Liver (tissue), 9 donors: ENCODE measurements around the gene LRP5. TPM values are rescaled to one million over a fixed set of nuclear protein-coding genes. Genes with fewer than 3 reads are reported as not detected.

Source experiments
- DNase-seq: peaks from one replicate; pipeline ENCODE4 v3.0.0-alpha.2; 2017; ENCODE audit warnings: low spot score
- H3K27ac ChIP-seq, 2 donors: one replicate each; pipeline ENCODE4 v1.7.0; 2013; ENCODE audit warnings: inconsistent platforms in 2 of 2, low read length in 2 of 2, control low read depth in 1 of 2, low read depth in 1 of 2, mild to moderate bottlenecking in 1 of 2
- H3K27me3 ChIP-seq, 4 donors: one replicate each; pipeline versions ENCODE4 v1.6.1 to v1.7.0; 2013; ENCODE audit warnings: low read length in 3 of 4, inconsistent platforms in 1 of 4, mild to moderate bottlenecking in 1 of 4, moderate library complexity in 1 of 4; ENCODE audit not compliant: control insufficient read depth in 4 of 4, insufficient read depth in 4 of 4
- H3K36me3 ChIP-seq, 4 donors: one replicate each; pipeline versions ENCODE4 v1.6.1 to v1.7.0; 2013; ENCODE audit warnings: low read length in 3 of 4, mild to moderate bottlenecking in 3 of 4, low read depth in 1 of 4, moderate library complexity in 1 of 4; ENCODE audit not compliant: control insufficient read depth in 4 of 4, insufficient read depth in 3 of 4
- H3K4me1 ChIP-seq, 4 donors: one replicate each; pipeline versions ENCODE4 v1.6.1 to v1.7.0; 2013; ENCODE audit warnings: low read length in 3 of 4, mild to moderate bottlenecking in 3 of 4, moderate library complexity in 1 of 4; ENCODE audit not compliant: control insufficient read depth in 4 of 4, insufficient read depth in 4 of 4
- H3K4me3 ChIP-seq, 3 donors: one replicate each; pipeline versions ENCODE4 v1.6.1 to v1.7.0; 2013; ENCODE audit warnings: low read length in 3 of 3, control low read depth in 1 of 3, low read depth in 1 of 3, mild to moderate bottlenecking in 1 of 3
- H3K9ac ChIP-seq, 2 donors: one replicate each; pipeline ENCODE4 v1.7.0; 2013; ENCODE audit warnings: low read length in 2 of 2, mild to moderate bottlenecking in 2 of 2, moderate library complexity in 2 of 2, control low read depth in 1 of 2, low read depth in 1 of 2
- H3K9me3 ChIP-seq, 4 donors: one replicate each; pipeline versions ENCODE4 v1.6.1 to v1.7.0; 2013; ENCODE audit warnings: low read length in 3 of 4; ENCODE audit not compliant: control insufficient read depth in 4 of 4
- EGR1 ChIP-seq, 2 donors: IDR thresholded peaks; 2 replicates each; pipeline ENCODE4 v1.6.1; 2016 to 2018; ENCODE audit warnings: antibody characterized with exemption in 2 of 2, low read depth in 2 of 2
- FOXA2 ChIP-seq: IDR thresholded peaks from 2 replicates; pipeline ENCODE4 v1.6.1; 2016; ENCODE audit warnings: antibody characterized with exemption
- HNF4A ChIP-seq, 2 donors: conservative IDR thresholded peaks; 2 replicates each; pipeline ENCODE4 v1.6.1; 2016; ENCODE audit warnings: antibody characterized with exemption in 2 of 2, mild to moderate bottlenecking in 2 of 2
- JUND ChIP-seq, 2 donors: IDR thresholded peaks; 2 replicates each; pipeline ENCODE4 v1.6.1; 2016; ENCODE audit warnings: antibody characterized with exemption in 2 of 2
- NR2F2 ChIP-seq: IDR thresholded peaks from 2 replicates; pipeline ENCODE4 v1.6.1; 2016; ENCODE audit warnings: antibody characterized with exemption
- RAD21 ChIP-seq, 2 donors: IDR thresholded peaks; 2 replicates each; pipeline ENCODE4 v1.6.1; 2016; ENCODE audit warnings: antibody characterized with exemption in 2 of 2, mild to moderate bottlenecking in 2 of 2
- RXRA ChIP-seq, 2 donors: IDR thresholded peaks; 2 replicates each; pipeline ENCODE4 v1.6.1; 2017 to 2018; ENCODE audit warnings: antibody characterized with exemption in 2 of 2, mild to moderate bottlenecking in 1 of 2
- SP1 ChIP-seq: IDR thresholded peaks from 2 replicates; pipeline ENCODE4 v1.6.1; 2018; ENCODE audit warnings: antibody characterized with exemption, mild to moderate bottlenecking
- TAF1 ChIP-seq: conservative IDR thresholded peaks from 2 replicates; pipeline ENCODE4 v1.6.1; 2016; ENCODE audit warnings: antibody characterized with exemption, mild to moderate bottlenecking
- YY1 ChIP-seq: IDR thresholded peaks from 2 replicates; pipeline ENCODE4 v1.6.1; 2016; ENCODE audit warnings: antibody characterized with exemption, mild to moderate bottlenecking
- WGBS: extraction: QIAGEN DNeasy Blood & Tissue Kit; methylation state at CpG from one replicate; pipeline ENCODE4 v1.1.7; 2013; 5-methylcytosine and 5-hydroxymethylcytosine counted together
- polyA plus RNA-seq, 2 donors: library from polyadenylated mRNA; stranded (reverse) in 1 of 2; unstranded in 1 of 2; fragments of 200-250 nt in 1 of 2; fragments of >200 nt in 1 of 2; fragmentation: Nextera tagmentation in 1 of 2; extraction: Ambion mirVana in 1 of 2; gene quantifications; one replicate each; pipeline versions ENCODE4 v1.2.1 to v1.2.3, GENCODE V29; 2013 to 2015
- total RNA-seq, 2 donors: library from RNA; depleted of rRNA; stranded (reverse); fragments of >200 nt; gene quantifications; one replicate each; pipeline ENCODE4 v1.2.3, GENCODE V29; 2014
- TF ChIP-seq, protein P1 (sequence below): IDR thresholded peaks from 2 replicates; pipeline ENCODE4 v1.6.1; 2016; ENCODE audit warnings: antibody characterized with exemption, mild to moderate bottlenecking
- TF ChIP-seq, protein P2 (sequence below): IDR thresholded peaks from 2 replicates; pipeline ENCODE4 v1.6.1; 2016; ENCODE audit warnings: antibody characterized with exemption
- TF ChIP-seq, protein P3 (sequence below): fragments of 150-350 bp; IDR thresholded peaks from 2 replicates; pipeline ENCODE4 v1.5.1; 2017; ENCODE audit warnings: improper control_type of control experiment, low read depth, low read length; ENCODE audit not compliant: missing input control
- donor health status: healthy.
- donor health status: healthy.
- donor health status: healthy.
- donor health status: healthy.
- donor health status: healthy.

Gene LRP5
- total and polyA plus RNA-seq, 4 donors = 48.9 to 99.3 (median 71.3) TPM

DNA sequence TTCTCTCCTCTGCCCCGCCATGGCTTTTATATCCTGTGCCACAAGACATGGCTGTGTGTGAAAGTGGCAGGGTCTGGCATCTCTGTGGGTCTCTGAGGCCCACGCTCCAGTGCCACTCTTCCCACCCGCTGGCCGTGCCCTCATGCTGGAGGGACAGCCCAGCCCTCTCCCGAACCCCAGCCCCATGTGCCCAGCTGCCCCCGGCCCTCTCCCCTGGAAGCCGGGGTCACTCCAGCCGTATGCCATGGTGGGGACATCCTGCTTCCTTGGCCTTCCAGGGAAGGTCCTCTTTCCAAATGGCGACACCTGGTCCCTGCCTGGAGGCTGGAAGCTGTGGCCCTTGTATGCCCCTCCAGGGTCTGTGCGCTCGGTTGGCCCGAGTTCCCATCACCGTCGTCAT lies 84.9 kb downstream of the LRP5 start (continued):
- TF ChIP-seq, protein P1, sequence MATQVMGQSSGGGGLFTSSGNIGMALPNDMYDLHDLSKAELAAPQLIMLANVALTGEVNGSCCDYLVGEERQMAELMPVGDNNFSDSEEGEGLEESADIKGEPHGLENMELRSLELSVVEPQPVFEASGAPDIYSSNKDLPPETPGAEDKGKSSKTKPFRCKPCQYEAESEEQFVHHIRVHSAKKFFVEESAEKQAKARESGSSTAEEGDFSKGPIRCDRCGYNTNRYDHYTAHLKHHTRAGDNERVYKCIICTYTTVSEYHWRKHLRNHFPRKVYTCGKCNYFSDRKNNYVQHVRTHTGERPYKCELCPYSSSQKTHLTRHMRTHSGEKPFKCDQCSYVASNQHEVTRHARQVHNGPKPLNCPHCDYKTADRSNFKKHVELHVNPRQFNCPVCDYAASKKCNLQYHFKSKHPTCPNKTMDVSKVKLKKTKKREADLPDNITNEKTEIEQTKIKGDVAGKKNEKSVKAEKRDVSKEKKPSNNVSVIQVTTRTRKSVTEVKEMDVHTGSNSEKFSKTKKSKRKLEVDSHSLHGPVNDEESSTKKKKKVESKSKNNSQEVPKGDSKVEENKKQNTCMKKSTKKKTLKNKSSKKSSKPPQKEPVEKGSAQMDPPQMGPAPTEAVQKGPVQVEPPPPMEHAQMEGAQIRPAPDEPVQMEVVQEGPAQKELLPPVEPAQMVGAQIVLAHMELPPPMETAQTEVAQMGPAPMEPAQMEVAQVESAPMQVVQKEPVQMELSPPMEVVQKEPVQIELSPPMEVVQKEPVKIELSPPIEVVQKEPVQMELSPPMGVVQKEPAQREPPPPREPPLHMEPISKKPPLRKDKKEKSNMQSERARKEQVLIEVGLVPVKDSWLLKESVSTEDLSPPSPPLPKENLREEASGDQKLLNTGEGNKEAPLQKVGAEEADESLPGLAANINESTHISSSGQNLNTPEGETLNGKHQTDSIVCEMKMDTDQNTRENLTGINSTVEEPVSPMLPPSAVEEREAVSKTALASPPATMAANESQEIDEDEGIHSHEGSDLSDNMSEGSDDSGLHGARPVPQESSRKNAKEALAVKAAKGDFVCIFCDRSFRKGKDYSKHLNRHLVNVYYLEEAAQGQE = no peak

DNA sequence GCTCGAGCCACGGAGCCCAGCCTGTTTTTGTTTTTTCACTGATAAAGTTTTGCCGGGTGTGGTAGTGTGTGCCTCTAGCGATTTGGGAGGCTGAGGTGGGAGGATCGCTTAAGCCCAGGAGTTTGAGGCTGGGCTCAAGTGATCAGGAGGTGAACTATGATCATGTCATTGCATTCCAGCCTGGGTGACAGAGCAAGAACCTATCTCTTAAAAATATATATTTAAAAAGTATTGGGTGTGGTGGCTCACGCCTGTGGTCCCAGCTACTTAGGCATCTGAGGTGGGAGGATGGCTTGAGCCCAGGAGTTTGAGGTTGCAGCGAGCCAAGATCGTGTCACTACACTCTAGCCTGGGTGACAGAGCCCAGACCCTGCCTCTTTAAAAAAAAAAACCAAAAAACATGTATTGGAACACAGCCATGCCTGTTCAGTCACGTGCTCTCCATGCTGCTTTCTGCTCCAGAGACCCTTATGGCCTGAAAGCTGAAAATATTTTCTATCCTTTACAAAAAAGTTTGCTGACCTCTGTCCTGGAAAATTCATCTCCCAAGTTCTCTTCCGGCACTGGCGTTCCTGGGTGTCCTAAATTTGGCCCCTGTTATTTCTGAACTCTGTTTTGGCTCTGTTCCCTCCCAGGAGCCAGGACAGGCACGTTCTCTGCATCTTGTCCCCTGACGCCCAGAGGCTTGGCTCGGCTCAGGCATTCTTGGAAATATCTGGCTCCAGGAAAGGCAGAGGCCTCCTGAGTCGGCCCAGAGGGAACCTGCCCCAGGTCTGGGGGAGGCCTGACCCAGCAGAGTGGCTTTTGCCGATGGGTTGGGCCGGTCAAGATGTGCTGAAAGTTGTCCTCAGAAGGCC lies 86.8 kb downstream of the LRP5 start:
- H3K9me3 ChIP-seq = no peaks in the 10 kb centered on the region
- H3K4me1 ChIP-seq = peaks cover 4 to 28% (median 20%) of the 10 kb centered on the region in 4 donors
- no peak for DNase-seq
- peaks cover 4 to 35% (median 12%) of the 10 kb centered on the region in 4 donors for H3K36me3 ChIP-seq
- 54% methylated on average over 17 of the region's 17 CpGs for WGBS
- H3K27me3 ChIP-seq = no peaks in the 10 kb centered on the region
- no peak overlapping the region for H3K4me3 ChIP-seq
- H3K27ac ChIP-seq = peak overlapping the region; percentile 28 to 59
- H3K9ac ChIP-seq = no peak overlapping the region
- TF ChIP-seq HNF4A (conservative IDR thresholded peaks at IDR 0.05) (peak in 1 of 2 donors; percentile 11), EGR1 (IDR thresholded peaks at IDR 0.05; ENCODE audit: low read depth in 2 of 2) (no peak), RXRA (IDR thresholded peaks at IDR 0.05) (peak; percentile 74 to 80), NR2F2 (peak; percentile 91), SP1 (peak; percentile 68)
- TF ChIP-seq, protein P1 = no peak

DNA sequence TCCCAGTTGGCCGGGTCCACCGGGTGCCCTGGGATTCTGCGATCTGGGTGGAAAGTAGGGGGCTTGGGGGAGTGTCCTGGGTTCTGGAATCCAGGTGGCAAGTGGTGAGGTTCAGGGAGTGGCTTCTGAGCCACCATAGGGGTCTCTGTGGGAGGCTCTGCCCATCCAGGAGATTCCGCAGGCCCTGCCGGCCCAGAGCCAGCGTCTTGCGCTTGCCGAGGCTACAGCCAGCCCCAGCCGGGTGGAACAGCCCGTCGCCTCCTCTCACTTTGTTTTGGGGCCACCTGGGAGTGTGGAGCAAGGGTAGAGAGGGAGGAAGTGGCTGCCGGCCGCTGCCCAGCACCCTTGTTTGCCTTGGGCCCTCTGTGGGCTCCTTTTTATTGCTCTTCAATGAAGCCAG lies 87.5 kb downstream of the LRP5 start:
- 84% methylated on average over 13 of the region's 13 CpGs for WGBS
- no peak for DNase-seq
- Histone ChIP-seq H3K27ac (peak overlapping the region; percentile 28 to 59), H3K27me3 (no peaks in the 10 kb centered on the region), H3K4me3 (no peak overlapping the region), H3K4me1 (peaks cover 4 to 28% (median 20%) of the 10 kb centered on the region in 4 donors), H3K36me3 (peaks cover 4 to 35% (median 14%) of the 10 kb centered on the region in 4 donors), H3K9me3 (no peaks in the 10 kb centered on the region), H3K9ac (no peak overlapping the region)
- TF ChIP-seq, protein P2, sequence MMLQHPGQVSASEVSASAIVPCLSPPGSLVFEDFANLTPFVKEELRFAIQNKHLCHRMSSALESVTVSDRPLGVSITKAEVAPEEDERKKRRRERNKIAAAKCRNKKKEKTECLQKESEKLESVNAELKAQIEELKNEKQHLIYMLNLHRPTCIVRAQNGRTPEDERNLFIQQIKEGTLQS = no peak
- TF ChIP-seq, protein P1 = no peak
- TF ChIP-seq JUND (IDR thresholded peaks at IDR 0.05) (no peak), YY1 (no peak), RXRA (IDR thresholded peaks at IDR 0.05) (no peak), EGR1 (IDR thresholded peaks at IDR 0.05; ENCODE audit: low read depth in 2 of 2) (no peak), TAF1 (no peak), FOXA2 (no peak), RAD21 (IDR thresholded peaks at IDR 0.05) (no peak)
- TF ChIP-seq, protein P3, sequence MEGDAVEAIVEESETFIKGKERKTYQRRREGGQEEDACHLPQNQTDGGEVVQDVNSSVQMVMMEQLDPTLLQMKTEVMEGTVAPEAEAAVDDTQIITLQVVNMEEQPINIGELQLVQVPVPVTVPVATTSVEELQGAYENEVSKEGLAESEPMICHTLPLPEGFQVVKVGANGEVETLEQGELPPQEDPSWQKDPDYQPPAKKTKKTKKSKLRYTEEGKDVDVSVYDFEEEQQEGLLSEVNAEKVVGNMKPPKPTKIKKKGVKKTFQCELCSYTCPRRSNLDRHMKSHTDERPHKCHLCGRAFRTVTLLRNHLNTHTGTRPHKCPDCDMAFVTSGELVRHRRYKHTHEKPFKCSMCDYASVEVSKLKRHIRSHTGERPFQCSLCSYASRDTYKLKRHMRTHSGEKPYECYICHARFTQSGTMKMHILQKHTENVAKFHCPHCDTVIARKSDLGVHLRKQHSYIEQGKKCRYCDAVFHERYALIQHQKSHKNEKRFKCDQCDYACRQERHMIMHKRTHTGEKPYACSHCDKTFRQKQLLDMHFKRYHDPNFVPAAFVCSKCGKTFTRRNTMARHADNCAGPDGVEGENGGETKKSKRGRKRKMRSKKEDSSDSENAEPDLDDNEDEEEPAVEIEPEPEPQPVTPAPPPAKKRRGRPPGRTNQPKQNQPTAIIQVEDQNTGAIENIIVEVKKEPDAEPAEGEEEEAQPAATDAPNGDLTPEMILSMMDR = no peak
